CD4-positive, alpha-beta T cell (primary cell): ENCODE measurements around the gene FBLN2. TPM values are rescaled to one million over a fixed set of nuclear protein-coding genes. Genes with fewer than 3 reads are reported as not detected.

Experiments used
- ATAC-seq: fragments of 200-7000 bp; cut with Tn5 transposase; one replicate; pipeline ENCODE4 v1.10.0; 2022; ENCODE audit warnings: mild to moderate bottlenecking; ENCODE audit not compliant: poor library complexity
- CTCF ChIA-PET: fragments of 350-600 bp; sonication (Branson Sonifier 250); formaldehyde crosslinking; loops from one replicate; lab custom pipeline; 2021; ENCODE audit warnings: antibody characterized with exemption, inconsistent platforms; lab: Charles Lee
- POLR2A ChIA-PET: fragments of 350-600 bp; sonication (Branson Sonifier 250); formaldehyde crosslinking; loops from one replicate; lab custom pipeline; 2021; ENCODE audit warnings: antibody characterized with exemption, inconsistent platforms; lab: Charles Lee
- DNase-seq, 14 experiments: peaks; one replicate each; pipeline ENCODE4 v3.0.0-alpha.2; 2013 to 2020; ENCODE audit warnings: mixed read lengths in 2 of 14
- H3K27ac ChIP-seq, 2 donors: one replicate each; pipeline versions ENCODE4 v1.5.1 to v1.7.0; 2013; ENCODE audit warnings: low read length in 2 of 2, low read depth in 1 of 2, mild to moderate bottlenecking in 1 of 2
- H3K27me3 ChIP-seq, 2 experiments: 1 replicate in 1 of 2; 2 replicates in 1 of 2; pipeline versions ENCODE4 v1.6.1 to v1.7.0; 2013; ENCODE audit warnings: low read length in 2 of 2, control low read depth in 1 of 2, mild to moderate bottlenecking in 1 of 2, moderate library complexity in 1 of 2; ENCODE audit not compliant: insufficient read depth in 2 of 2, control insufficient read depth in 1 of 2
- H3K36me3 ChIP-seq: one replicate; pipeline ENCODE4 v1.6.1; 2013; ENCODE audit warnings: low read length, control low read depth; ENCODE audit not compliant: insufficient read depth
- H3K4me1 ChIP-seq: one replicate; pipeline ENCODE4 v1.6.1; 2013; ENCODE audit warnings: low read length, control low read depth; ENCODE audit not compliant: insufficient read depth
- H3K4me3 ChIP-seq: one replicate; pipeline ENCODE4 v1.5.1; 2013; ENCODE audit warnings: mild to moderate bottlenecking, low read length, moderate library complexity
- H3K9me3 ChIP-seq, 2 experiments: 1 replicate in 1 of 2; 2 replicates in 1 of 2; pipeline versions ENCODE4 v1.6.1 to v1.7.0; 2013; ENCODE audit warnings: low read length in 2 of 2, mild to moderate bottlenecking in 2 of 2, control low read depth in 1 of 2, moderate library complexity in 1 of 2; ENCODE audit not compliant: control insufficient read depth in 1 of 2, insufficient read depth in 1 of 2
- H3K27ac Mint-ChIP-seq: one replicate; pipeline ENCODE4 v1.8.0; 2020; ENCODE audit warnings: mixed read lengths
- H3K27me3 Mint-ChIP-seq: one replicate; pipeline ENCODE4 v1.8.0; 2021; ENCODE audit warnings: mixed read lengths
- H3K36me3 Mint-ChIP-seq: one replicate; pipeline ENCODE4 v1.8.0; 2021; ENCODE audit warnings: low read depth, mixed read lengths
- H3K4me1 Mint-ChIP-seq: one replicate; pipeline ENCODE4 v1.8.0; 2021; ENCODE audit warnings: low read depth, mixed read lengths
- H3K4me3 Mint-ChIP-seq: one replicate; pipeline ENCODE4 v1.8.0; 2020; ENCODE audit warnings: mild to moderate bottlenecking, mixed read lengths
- H3K9me3 Mint-ChIP-seq: one replicate; pipeline ENCODE4 v1.8.0; 2020; ENCODE audit warnings: mixed read lengths
- CTCF ChIP-seq: fragments of 200-600 bp; IDR thresholded peaks from one replicate; pipeline ENCODE4 v1.8.0; 2022; ENCODE audit warnings: antibody characterized with exemption, mild to moderate bottlenecking
- intact Hi-C, 2 experiments: fragments of 100-400 bp; cut with DNase I in 1 of 2; cut with micrococcal nuclease in 1 of 2; formaldehyde crosslinking; loops; one replicate each; pipeline versions ENCODE4 v1.15.1 to v1.9.0; 2023 to 2025; cut with DNase I, micrococcal nuclease
- total RNA-seq, 174 experiments: library from RNA in 2 of 174; stranded (reverse) in 2 of 174; gene quantifications; one replicate each; pipeline ENCODE4 v1.2.3 and lab custom pipeline; 2021 to 2026

FBLN2 gene
- total RNA-seq, 2 experiments from 2014 or later = 0.19 to 0.25 TPM

- no peak for TF ChIP-seq CTCF
- no peak overlapping the region for H3K4me3 Mint-ChIP-seq
- Histone ChIP-seq H3K9me3 (no peaks in the 10 kb centered on the region), H3K4me3 (no peak overlapping the region), H3K4me1 (peaks cover 16% of the 10 kb centered on the region), H3K27ac (no peak overlapping the region), H3K27me3 (peaks cover 2 to 4% of the 10 kb centered on the region in 2 experiments), H3K36me3 (no peaks in the 10 kb centered on the region)
- ChIA-PET CTCF (no interaction called here), POLR2A (interaction anchor here (1.1 kb wide), 1 partner anchor 220 kb away, joined by 3 read pairs; no protein-coding TSS in a partner anchor)
- ATAC-seq = no peak
- H3K27ac Mint-ChIP-seq = no peak overlapping the region
- H3K4me1 Mint-ChIP-seq = peaks cover 9% of the 10 kb centered on the region
- no peaks in the 10 kb centered on the region for H3K36me3 Mint-ChIP-seq
- peaks cover 7% of the 10 kb centered on the region for H3K27me3 Mint-ChIP-seq
- no peak for DNase-seq
- intact Hi-C loops = no loop called here
- no peaks in the 10 kb centered on the region for H3K9me3 Mint-ChIP-seq
Observed at GRCh38 chr3:13660042-13660874, 111.3 kb downstream of the FBLN2 start.

GRCh38 chr3:13661121-13661520 is 112.2 kb downstream of the FBLN2 start:
- Histone ChIP-seq H3K27me3 (peaks cover 0 to 2% of the 10 kb centered on the region in 2 experiments), H3K36me3 (no peaks in the 10 kb centered on the region), H3K4me1 (peaks cover 9% of the 10 kb centered on the region), H3K9me3 (no peaks in the 10 kb centered on the region), H3K27ac (no peak overlapping the region), H3K4me3 (no peak overlapping the region)
- CTCF ChIA-PET = no interaction called here
- H3K4me1 Mint-ChIP-seq = peaks cover 9% of the 10 kb centered on the region
- no peaks in the 10 kb centered on the region for H3K9me3 Mint-ChIP-seq
- H3K4me3 Mint-ChIP-seq = no peak overlapping the region
- no peaks in the 10 kb centered on the region for H3K36me3 Mint-ChIP-seq
- TF ChIP-seq CTCF = no peak
- DNase-seq (no peak), ATAC-seq (no peak)
- intact Hi-C loops = no loop called here
- POLR2A ChIA-PET = interaction anchor here (1.1 kb wide), 1 partner anchor 219 kb away, joined by 3 read pairs; no protein-coding TSS in a partner anchor
- no peak overlapping the region for H3K27ac Mint-ChIP-seq
- H3K27me3 Mint-ChIP-seq = peaks cover 7% of the 10 kb centered on the region

- Mint-ChIP-seq H3K27ac (no peak overlapping the region), H3K4me1 (peaks cover 5% of the 10 kb centered on the region)
- TF ChIP-seq CTCF = no peak
Observed at GRCh38 chr3:13662238-13662847, 113.4 kb downstream of the FBLN2 start.

More at GRCh38 chr3:13662238-13662847, 113.4 kb downstream of the FBLN2 start:
- Histone ChIP-seq H3K4me3 (no peak overlapping the region), H3K9me3 (no peaks in the 10 kb centered on the region), H3K36me3 (no peaks in the 10 kb centered on the region), H3K27me3 (peaks cover 2 to 5% of the 10 kb centered on the region in 2 experiments), H3K27ac (no peak overlapping the region), H3K4me1 (peaks cover 9% of the 10 kb centered on the region)
- intact Hi-C loops = no loop called here
- ATAC-seq (no peak), DNase-seq (no peak)
- no peak overlapping the region for H3K4me3 Mint-ChIP-seq
- POLR2A ChIA-PET = no interaction called here
- H3K27me3 Mint-ChIP-seq = peaks cover 8% of the 10 kb centered on the region
- no peaks in the 10 kb centered on the region for H3K36me3 Mint-ChIP-seq
- no peaks in the 10 kb centered on the region for H3K9me3 Mint-ChIP-seq
- CTCF ChIA-PET = no interaction called here
